NCI-H1436 (cell line): ENCODE results near the gene SNCAIP.
A peak's percentile ranks its signal among the peaks of the same experiment; 100 is the strongest.
"Not testable (repeated sequence)": the region's sequence is repeated elsewhere in the genome, so short reads cannot be mapped to it uniquely, and the experiment has no call there.

Source experiments
- DNase-seq: peaks from one replicate; lab custom pipeline; 2025; lab: John Stamatoyannopoulos, UW

The SNCAIP gene

DNA sequence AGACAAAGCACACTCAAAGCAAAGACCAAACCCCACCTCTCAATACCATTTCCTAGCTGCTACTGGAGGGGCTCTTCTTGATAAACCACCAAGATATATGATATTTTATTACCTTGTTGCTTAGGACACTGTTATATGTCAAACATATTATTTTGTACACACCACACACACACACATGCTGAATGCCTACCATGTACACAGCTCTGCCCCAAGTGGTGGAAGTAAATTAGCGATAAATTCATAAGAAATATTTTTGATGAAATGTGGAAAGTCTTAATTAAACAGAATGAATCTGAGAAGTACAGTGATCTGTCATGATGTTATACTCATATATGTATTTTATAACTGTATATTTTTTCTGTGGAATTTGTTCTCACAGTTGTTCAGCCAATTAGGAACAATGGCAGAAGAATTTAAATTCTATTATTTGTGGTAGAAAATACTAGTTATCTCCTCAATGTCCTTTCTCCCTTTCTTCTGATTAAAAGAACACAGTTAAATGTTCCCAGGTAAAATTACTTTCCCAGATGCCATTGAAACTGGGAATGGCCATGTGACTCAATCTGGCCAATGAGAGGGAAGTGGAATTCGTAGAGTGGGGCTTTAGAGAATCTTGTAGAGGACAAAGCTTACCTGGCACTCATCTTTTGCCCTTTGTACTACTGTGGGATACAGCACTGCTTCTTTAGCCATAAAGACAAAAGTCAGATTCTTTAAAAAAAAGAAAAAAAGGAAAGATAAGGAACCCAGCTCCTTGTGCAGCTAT lies 156.5 kb downstream of the SNCAIP start:
- no peak for DNase-seq

DNA sequence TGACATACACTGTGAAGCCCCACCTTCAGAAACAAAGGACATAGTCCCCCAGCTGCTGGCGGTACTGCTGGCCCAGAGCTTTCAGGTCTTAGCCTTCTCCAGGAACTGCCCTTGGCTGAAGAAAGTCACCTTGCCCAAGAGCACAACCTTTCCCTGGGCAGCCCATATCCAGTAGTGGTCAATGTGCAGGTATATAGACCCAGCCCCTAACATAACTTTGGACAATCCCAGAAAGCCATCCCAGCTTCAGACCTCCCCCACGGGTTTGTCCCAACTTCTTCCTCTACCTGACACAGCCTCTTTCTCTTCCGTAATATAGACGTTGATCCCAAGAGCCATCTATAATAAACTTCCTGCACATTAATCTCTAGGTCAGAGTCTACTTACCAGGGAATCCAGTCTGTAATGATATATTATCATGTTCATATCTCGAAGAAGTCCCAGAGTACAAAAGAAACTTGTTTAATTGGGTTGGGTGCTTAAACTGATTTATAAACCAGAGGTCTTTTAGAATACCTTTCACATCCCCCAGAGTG lies 157.4 kb downstream of the SNCAIP start:
- no peak for DNase-seq

DNA sequence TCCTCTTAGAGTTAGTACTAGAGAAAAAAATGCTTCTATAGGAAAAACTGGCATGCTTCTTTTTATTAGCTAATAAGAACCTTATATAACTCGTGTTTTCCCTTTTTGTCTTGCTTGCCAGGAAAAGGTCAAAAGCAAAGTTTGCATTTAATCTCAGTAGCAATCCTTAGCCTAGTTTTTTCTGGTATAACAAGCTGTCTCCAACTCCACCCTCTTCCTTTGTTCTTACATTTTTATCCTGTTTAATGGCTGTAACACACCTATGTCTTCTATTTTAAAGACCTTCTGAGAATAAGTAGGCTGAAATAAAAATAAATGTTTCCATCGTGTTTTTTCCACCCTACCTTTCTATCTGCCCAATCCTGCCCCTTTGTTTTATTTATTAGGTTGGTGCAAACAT lies 158.3 kb downstream of the SNCAIP start:
- DNase-seq, result no peak

DNA sequence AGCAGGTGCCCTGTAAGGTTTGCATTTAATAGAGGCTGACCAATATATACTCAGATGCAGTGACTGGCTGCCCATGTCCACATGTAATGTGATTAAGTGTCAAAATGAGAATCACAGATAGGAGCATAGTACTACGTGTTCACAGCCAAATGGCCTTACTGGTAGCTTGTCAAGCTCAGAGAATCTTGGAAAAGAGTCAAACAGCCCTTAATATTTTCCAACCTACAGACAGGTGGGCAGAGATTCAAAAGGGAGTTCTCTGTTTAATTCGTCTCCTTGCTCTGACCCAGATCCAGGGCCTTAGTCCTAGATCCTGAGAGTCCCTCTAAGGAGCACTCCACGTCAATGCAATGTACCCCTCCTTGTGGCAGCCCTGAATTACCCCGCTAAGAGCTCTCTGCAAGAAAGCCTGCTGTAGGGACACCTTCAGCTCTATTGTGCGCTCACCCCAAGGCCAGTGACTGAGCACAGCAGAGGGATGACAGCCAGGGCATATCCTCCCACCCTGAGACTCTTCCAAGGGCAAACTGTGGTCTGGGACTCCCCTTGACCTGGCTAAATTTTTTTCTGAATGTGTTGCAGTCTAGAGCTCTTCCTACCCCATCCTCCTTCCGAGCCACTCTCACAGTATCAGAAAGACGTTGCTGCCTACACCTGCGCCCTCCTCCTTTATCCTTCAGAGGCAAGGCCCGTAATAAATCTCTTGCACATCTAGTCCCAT lies 159.2 kb downstream of the SNCAIP start:
- DNase-seq, result no peak

DNA sequence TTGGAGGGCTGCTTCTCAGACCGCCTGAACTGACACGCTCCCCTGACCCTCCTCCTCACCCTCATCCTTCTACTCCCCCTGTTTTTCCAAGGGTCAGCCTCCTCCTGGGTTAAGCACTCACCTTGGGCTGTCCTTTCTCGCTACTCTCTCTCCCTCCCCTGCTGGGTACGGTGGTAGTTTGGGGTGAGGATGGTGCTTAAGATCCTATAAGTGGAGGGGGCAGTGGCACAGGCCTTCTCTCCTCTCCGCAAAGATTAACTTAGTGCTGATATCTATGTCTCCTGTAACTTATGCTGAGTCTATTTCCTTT lies 159.7 kb downstream of the SNCAIP start:
- DNase-seq, result no peak

DNA sequence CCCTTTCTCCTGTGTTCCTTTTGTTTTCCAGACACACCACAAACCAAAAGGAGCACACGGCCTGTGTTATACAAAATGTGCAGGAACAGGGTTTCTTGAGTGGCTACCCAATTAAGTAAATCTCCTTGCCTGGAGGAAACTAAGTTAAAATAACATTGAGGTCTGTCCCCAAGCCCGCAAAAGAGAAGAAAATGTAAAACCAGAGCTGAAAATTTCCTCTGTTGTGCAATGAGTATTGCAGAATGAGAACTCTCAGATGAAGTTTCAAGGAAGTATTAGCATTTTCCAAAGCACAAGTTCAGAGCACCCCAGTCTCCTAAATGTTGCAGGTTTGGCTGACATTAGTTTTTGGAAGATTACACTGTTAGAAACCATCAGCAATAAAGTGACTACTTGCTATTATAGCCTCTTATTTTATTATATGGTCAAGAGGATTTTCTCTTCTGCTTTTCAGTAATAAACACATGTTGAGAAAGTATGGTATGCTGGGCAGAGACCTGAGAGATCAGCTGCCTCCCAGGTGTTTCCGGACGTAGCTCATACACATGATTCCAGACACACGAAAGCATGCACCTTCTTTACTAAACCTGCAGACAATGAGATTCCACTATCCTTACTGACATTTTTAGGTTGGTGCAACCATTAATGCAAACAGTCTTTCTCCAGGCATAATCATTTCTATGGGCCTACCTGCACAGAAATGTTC lies 161.3 kb downstream of the SNCAIP start:
- no peak for DNase-seq

DNA sequence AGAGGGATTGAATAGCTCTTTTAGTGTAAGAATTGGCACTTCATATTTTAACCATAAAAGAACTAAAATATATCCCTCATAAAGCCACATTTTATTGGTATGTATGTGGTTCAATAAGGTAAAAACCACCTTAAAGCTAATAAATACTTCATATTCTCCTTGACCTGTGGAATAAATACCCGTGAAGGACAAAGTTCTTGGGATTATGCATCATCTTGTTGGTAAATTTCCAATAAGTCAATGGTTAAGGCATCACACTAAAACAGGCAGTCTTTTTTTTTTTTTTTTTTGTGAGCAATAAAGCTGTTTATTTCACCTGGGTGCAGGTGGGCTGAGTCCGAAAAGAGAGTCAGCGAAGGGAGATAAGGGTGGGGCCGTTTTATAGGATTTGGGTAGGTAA lies 161.9 kb downstream of the SNCAIP start:
- no peak for DNase-seq

DNA sequence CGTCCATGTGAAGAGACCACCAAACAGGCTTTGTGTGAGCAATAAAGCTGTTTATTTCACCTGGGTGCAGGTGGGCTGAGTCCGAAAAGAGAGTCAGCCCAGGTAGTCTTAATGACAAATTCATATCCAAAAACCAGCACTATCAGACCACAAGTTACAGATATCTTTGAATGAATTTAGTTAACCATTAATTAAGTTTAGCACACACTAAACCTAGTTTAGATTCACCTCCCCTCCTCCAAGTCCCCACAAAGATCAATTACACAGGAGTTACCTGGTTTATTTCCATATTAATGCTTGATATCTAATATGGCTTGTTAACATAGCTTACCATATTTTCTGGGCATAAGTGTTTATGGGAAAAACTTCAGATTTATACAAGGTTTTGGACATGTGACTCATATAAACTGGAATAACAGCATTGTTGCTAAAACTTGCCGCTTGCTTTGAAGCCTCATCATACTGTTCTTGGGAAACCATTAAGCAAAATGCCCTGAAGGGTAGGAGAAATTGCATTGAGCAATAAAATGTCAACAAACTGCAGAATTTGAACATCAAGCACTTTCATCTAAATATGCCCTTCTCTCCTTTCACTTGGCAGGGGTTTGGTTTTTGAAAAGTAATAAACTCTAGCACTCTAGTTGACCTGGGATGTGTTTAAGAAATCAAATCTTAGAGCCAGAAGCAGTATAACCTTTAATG lies 166.9 kb downstream of the SNCAIP start:
- DNase-seq, result no peak

DNA sequence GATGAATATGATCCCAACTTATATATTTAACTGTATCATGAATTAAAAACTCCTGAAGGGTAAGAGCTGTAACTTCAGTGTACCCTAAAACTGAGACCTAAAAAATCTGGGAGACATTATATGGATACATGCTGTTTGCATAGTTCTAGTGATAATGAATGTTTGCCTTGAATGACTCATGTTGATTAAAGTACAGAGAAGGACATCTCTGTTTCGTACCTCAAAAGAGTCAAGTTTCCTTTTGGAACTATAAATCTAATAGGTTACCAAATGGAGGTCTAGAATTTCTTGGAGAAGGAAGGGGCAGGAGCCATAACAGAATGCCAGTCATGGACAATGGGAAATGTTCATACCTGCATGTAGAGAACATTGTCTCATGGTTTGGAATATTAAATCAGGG lies 168.1 kb downstream of the SNCAIP start:
- DNase-seq, result no peak

DNA sequence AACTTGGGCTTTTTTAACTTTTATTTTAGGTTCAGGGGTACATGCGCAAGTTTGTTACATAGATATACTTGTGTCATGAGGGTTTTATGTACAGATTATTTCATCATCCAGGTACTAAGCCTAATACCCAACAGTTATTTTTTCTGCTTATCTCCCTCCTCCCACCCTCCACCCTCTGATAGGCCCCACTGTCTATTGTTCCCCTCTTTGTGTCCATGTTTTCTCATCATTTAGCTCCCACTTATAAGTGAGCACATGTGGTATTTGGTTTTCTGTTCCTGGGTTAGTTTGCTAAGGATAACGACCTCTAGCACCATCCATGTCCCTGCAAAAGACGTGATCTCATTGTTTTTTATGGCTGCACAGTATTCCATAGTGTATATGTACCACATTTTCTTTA lies 172.1 kb downstream of the SNCAIP start:
- DNase-seq, result no peak

DNA sequence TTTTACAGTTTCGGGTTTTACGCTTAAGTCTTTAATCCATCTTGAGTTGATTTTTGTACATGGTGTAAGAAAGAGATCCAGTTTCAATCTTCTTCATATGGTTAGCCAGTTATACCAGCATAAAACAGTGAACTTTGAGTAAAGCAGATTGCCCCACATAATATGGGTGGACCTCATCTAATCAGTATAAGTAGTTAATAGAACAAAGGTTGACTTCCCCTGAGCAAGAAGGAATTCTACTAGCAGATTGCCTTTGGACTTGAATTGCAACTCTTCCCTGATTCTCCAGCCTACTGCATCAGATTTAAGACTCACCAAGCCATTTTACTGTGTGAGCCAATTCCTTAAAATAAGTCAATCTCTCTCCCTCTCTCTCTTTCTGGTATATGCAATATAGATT lies 173.2 kb downstream of the SNCAIP start:
- DNase-seq, result no peak

DNA sequence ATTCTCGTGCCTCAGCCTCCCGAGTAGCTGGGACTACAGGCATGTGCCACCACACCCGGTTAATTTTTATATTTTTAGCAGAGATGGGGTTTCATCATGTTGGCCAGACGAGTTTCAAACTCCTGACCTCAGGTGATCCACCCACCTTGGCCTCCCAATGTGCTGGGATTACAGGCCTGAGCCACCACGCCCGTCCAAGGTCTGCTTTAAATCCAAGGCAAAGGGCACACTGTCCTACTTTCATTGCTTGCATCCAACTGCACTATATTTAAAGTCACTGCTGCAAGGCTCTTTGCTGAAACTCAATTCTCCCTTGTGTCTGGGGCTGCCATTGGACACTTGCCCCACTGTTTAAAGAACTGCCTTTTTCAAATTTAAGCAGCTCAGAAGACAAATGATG lies 174.6 kb downstream of the SNCAIP start:
- not testable (repeated sequence) for DNase-seq

DNA sequence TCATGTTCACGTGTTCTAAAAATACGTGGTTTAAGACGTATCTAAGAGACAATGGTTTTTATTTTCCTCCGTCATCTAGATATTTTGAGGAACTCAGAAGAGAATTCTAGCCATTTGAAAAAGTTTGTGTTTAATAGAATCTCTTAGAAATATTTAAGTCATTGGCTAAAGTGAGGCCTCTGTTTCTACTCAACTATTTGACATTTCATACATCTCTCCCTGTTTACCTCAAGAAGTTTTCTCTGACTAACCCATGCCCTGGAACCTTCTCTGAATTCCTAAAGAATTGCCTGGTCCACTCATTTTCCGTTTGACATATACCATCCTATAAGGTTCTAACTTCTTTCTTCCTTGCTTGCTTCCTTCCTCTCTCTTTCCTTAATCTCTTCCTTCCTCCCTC lies 178.7 kb downstream of the SNCAIP start:
- DNase-seq, result no peak

DNA sequence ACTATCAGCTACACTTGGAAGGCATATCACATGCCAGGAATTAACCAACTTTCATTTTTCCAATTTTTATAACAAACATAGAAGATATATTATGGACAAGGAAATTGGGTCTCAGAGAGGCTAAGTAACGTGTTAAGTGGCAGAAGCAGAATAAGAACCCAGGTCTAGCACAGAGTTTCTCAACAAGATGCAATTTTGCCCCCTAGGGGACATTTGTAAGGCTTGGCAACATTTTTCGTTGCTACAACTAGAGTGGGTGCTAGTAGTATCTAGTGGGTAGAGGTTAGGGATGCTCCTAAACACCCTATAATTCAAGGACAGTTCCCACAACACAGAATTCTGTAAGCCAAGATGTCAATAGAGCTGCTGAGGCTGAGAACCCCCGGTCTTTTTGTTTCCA lies 180.6 kb downstream of the SNCAIP start:
- no peak for DNase-seq

DNA sequence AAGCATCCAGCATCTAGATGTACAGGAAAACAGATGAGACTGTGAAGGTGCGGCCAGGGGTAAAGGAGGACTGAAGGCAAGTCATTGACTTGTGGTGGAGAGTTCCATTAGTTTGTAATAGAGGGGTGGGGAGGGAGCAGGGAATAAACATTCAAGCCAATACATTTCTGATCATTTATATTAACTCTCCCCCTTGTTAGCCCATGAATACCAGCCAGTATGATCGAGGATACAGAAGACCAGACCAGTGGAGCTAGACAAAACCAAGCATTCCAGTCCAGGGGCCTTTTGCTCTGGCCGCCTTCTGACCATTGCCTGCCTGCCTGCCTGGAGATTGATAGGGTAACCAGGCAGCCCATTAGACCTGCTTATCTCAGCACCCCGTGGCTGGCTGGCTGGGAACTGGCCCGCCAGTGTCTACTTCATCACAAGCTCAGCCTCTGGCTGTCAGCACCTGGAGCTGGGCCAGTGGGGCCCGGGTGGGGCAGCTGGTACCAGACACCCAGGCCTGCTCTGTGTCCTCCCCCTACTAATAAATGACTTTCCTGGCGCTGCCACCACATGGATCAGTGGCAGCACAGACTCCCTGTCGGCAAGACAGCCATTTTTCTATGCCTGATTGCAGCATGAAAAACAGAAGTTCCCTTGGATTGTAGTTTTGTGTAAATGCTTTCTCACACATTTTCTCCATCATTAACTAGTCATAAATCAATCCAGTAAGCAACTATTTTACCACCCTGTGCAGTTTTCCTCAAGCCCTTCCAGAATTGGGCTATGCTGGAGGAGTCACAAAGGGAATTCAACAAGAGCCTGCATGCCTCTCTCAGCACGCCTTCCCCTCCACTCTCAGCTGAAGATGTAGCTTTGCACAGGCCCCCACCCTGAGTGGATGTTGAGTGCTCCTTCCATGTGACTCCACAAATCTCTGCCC lies 181.3 kb downstream of the SNCAIP start:
- DNase-seq, result no peak

DNA sequence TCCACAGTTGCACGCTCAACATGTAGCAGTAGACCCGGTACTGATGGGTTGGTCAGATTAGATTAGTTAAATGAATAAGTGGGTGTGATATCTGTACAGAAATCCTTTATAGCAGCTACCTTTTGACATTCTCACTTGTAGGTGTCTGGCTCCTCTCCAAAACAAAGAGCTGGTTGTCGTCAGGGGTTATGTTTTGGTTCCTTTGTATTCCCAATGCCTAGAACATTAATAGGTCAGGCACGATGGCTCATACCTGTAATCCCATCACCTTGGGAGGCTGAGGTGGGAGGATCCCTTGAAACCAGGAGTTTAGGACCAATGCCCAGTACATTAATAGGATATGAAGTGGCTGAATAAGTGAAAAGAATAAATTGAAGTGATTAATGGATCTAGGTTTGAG lies 182.1 kb downstream of the SNCAIP start:
- DNase-seq, result no peak

DNA sequence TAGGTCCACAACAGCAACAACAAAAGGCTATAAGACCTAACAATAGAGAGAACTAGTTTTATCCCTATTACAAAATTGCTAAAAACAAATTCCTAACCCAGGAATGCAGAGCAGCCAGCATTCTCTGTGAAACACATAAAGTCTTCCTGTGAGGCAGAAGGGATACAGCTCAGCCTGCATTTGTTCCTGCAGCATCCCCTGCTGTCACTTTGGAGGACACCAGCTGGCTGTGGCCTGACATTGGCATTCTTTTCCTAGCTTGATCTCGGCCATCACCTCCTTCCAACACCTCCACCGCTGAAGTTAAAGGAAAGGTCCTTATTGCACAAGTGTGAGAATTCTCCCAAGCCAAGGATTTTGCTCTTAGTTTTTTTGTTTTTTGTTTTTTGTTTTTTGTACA lies 186.1 kb downstream of the SNCAIP start:
- no peak for DNase-seq

DNA sequence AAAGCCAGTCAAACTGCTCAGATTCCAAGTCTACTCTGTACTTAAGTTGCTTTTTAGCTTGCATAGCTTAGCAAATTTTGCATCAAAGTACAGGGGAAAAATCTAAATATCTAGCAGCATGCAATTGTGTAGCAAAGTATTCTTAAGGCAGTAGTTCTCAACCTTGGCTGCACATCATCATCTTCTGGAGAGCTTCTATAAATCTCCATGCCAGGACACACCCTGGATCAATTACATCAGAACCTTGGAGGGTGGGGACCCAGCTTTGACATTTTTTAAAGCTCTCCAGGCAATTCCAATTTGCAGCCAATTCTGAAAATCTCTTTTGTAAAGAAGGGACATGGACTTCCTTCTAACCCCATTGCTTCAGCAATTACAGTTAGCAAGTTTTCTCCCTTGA lies 187.5 kb downstream of the SNCAIP start:
- DNase-seq, result no peak

DNA sequence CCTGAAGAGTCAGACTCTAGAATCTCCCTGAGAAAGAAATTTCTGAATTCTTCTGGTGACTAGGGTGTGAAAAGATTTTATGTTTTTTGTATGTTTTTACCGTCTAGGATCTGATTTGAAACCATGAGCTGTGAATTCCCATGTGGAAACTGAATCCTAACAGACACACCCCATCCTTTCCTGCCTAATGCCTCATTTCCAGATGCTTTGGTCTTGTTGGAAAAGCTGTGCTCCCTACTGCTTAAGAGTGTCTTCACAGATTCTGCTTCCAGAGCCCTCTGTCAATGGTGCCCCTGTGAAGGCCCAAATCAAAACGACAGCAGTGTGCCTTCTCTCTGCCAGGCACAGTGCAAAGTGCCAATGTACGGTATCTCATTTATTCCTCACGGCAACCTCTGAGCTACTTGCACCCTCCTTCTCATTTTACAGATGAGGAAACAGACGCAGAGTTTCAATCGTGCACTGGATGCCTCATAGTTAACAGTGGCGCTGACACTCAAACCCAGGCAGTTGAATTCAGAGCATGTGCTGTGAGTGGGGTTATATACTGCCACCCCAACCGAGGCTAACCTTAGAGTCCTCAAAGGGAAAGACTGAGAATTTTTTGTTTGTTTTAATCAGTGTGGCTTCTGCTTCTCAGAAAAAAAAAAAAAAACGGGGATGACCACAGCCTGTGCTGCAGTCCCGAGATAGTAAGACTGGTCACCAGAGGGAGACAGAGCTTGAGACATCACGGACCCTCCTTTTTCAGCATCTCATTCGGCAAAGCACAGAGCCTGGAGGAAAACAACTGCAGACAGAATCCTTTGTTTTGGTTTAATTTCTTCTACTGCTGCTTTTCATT lies 188.4 kb downstream of the SNCAIP start:
- DNase-seq, result peak; percentile 16

DNA sequence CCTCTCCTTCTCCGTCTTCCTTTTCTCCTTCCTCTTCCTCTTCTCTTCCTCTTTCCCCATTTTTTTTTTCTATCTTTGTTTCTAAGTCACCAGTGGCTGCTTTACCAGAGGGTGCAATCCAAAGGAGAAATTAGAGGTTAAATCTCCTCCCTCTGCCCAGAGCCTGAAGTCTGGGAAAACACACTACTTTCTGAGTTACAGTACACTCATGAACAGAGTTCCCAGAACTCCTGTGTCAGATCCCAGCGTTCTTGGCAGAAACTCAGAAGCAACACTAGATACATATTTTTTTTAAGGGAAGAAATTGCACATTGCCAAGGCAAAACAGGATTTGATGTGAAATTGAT lies 189.0 kb downstream of the SNCAIP start:
- no peak for DNase-seq

DNA sequence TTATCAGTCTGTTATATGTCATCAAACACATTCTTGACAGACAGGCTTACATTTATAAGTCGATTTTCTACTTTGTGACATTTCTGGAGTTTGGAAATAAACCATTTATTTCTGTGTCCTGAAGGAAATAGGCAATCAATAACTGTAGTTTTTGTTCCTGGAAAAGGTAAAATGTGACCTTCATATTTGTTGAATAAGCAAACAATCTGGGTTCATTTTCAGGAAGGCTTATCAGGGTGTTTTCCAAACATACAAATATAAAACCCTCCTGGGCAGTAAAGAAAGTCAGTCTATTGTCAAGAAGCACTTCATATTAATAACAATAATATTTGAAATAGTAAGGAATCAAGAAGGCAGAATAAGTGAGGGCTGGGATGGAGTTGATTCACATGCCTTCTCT lies 195.0 kb downstream of the SNCAIP start:
- DNase-seq, result no peak
